Type B pancreatic cell (in vitro differentiated cells): ENCODE results near the gene SHROOM2. TPM values are rescaled to one million over a fixed set of nuclear protein-coding genes. Genes with fewer than 3 reads are reported as not detected.
"Not testable (repeated sequence)": the region's sequence is repeated elsewhere in the genome, so short reads cannot be mapped to it uniquely, and the experiment has no call there.

Source experiments
- DNase-seq: peaks from one replicate; pipeline ENCODE4 v3.0.0; 2021; ENCODE audit warnings: mixed read lengths; ENCODE audit not compliant: unreplicated experiment; ENCODE audit errors: extremely low spot score
- H3K27ac Mint-ChIP-seq: 2 replicates; pipeline ENCODE4 v1.8.0; 2021; ENCODE audit warnings: mild to moderate bottlenecking, mixed read lengths
- H3K27me3 Mint-ChIP-seq: 2 replicates; pipeline ENCODE4 v1.8.0; 2021; ENCODE audit warnings: mixed read lengths
- H3K36me3 Mint-ChIP-seq: 2 replicates; pipeline ENCODE4 v1.8.0; 2021; ENCODE audit warnings: mixed read lengths
- H3K4me1 Mint-ChIP-seq: one replicate; pipeline ENCODE4 v1.8.0; 2021; ENCODE audit warnings: mixed read lengths; ENCODE audit not compliant: unreplicated experiment
- H3K4me3 Mint-ChIP-seq: 2 replicates; pipeline ENCODE4 v1.8.0; 2021; ENCODE audit warnings: mild to moderate bottlenecking, mixed read lengths
- H3K9me3 Mint-ChIP-seq: 2 replicates; pipeline ENCODE4 v1.8.0; 2021; ENCODE audit warnings: mixed read lengths
- CTCF ChIP-seq: fragments of 200-600 bp; sonication (generic); conservative IDR thresholded peaks from 2 replicates; pipeline ENCODE4 v1.5.0; 2021; ENCODE audit warnings: antibody characterized with exemption, mild to moderate bottlenecking
- total RNA-seq: library from RNA; stranded (reverse); gene quantifications from 2 replicates; pipeline ENCODE4 v1.2.1, GENCODE V29; 2021; ENCODE audit warnings: low replicate concordance

SHROOM2 gene
- total RNA-seq, 1 donor from 2014 or later = 8.4 TPM

DNA sequence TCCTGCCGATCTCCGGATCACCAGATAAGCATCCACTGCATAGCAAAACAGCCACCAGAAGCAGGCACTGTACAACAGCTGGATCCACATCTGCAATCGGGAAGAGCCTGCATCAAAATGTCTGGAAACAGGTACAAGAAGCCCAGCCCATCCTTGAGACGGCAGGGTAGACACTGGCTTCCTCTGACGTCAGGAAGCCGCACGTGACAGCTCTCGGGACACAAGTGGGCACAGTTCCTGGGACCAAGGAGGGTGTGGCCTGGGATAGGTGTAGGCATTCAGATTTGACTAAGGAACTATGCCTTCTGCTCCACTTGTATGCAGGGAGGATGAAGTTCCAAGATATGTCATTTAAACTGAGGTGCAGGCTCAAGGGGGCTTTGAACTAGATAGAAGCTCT is 26.9 kb upstream of the SHROOM2 start:
- Mint-ChIP-seq H3K9me3 (no peaks in the 10 kb centered on the region), H3K36me3 (no peaks in the 10 kb centered on the region), H3K27ac (no peak overlapping the region), H3K4me1 (no peaks in the 10 kb centered on the region), H3K27me3 (no peaks in the 10 kb centered on the region), H3K4me3 (no peak overlapping the region)
- TF ChIP-seq CTCF = no peak
- DNase-seq = no peak

- Mint-ChIP-seq H3K4me3 (peak overlapping the region; percentile 44), H3K4me1 (no peaks in the 10 kb centered on the region), H3K27me3 (peaks cover 6% of the 10 kb centered on the region), H3K36me3 (no peaks in the 10 kb centered on the region), H3K27ac (no peak overlapping the region), H3K9me3 (no peaks in the 10 kb centered on the region)
- TF ChIP-seq CTCF = no peak
- no peak for DNase-seq
Observed at GRCh38 chrX:9765072-9765736, 21.0 kb upstream of the SHROOM2 start.

- Mint-ChIP-seq H3K27me3 (peaks cover 6% of the 10 kb centered on the region), H3K9me3 (no peaks in the 10 kb centered on the region), H3K4me1 (no peaks in the 10 kb centered on the region), H3K36me3 (no peaks in the 10 kb centered on the region), H3K4me3 (peak within 1 kb of the TSS; percentile 44), H3K27ac (no peak within 1 kb of the TSS)
- TF ChIP-seq CTCF = no peak
- no peak for DNase-seq
Observed at GRCh38 chrX:9765737-9766097, 20.5 kb upstream of the SHROOM2 start, which contains the start of gene GPR143. GPR143 (minus strand) TSS chrX:9765847; CDS start chrX:9765817, 30 bp downstream.

GRCh38 chrX:9767375-9767774 is 18.9 kb upstream of the SHROOM2 start:
- Mint-ChIP-seq H3K36me3 (no peaks in the 10 kb centered on the region), H3K9me3 (no peaks in the 10 kb centered on the region), H3K4me3 (no peak overlapping the region), H3K4me1 (no peaks in the 10 kb centered on the region), H3K27ac (no peak overlapping the region), H3K27me3 (peaks cover 6% of the 10 kb centered on the region)
- TF ChIP-seq CTCF = no peak
- no peak for DNase-seq

GRCh38 chrX:9768321-9768839 is 17.8 kb upstream of the SHROOM2 start:
- H3K27me3 Mint-ChIP-seq, H3K4me1 Mint-ChIP-seq, H3K27ac Mint-ChIP-seq, H3K36me3 Mint-ChIP-seq, H3K9me3 Mint-ChIP-seq, DNase-seq, H3K4me3 Mint-ChIP-seq: not testable (repeated sequence)

DNA sequence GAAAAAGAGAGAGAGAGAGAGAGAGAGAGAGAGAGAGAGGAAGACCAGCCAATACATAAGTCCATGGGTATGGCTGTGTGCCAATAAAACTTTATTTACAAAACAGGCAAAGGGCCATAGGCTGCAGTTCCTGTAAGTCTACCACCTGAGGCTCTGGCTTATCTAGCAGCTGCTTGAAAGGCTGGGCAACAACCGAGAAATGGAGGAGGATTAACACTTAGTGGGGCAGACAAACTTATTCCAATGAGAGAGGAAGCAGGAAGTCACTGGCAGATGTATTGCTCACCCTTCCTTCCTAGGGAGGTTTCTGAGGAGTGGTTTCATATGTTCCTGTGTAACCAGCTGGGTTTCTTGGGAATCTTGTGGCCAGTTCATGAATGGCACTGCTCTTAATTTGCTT is 15.9 kb upstream of the SHROOM2 start:
- no peak for DNase-seq
- no peak overlapping the region for H3K4me3 Mint-ChIP-seq
- no peaks in the 10 kb centered on the region for H3K36me3 Mint-ChIP-seq
- no peak overlapping the region for H3K27ac Mint-ChIP-seq
- no peak for TF ChIP-seq CTCF
- peaks cover 6% of the 10 kb centered on the region for H3K27me3 Mint-ChIP-seq
- H3K9me3 Mint-ChIP-seq = no peaks in the 10 kb centered on the region
- H3K4me1 Mint-ChIP-seq = no peaks in the 10 kb centered on the region
